BE2C (cell line): ENCODE data around the gene PFKFB3.
"Not testable (repeated sequence)": the region's sequence is repeated elsewhere in the genome, so short reads cannot be mapped to it uniquely, and the experiment has no call there.

ENCODE experiments used
- DNase-seq: peaks from one replicate; pipeline ENCODE4 v3.0.0-alpha.2; 2020
- H3K27me3 ChIP-seq: fragments of 250-450 bp; sonication (Bioruptor Pico); 2 replicates; pipeline ENCODE4 v1.5.1; 2020; ENCODE audit warnings: mild to moderate bottlenecking
- H3K36me3 ChIP-seq: fragments of 250-450 bp; sonication (Bioruptor Pico); 2 replicates; pipeline ENCODE4 v1.5.1; 2020; ENCODE audit warnings: mild to moderate bottlenecking
- H3K4me1 ChIP-seq: fragments of 250-450 bp; sonication (Bioruptor Pico); 2 replicates; pipeline ENCODE4 v1.5.1; 2020
- H3K4me3 ChIP-seq: 2 replicates; pipeline ENCODE4 v1.5.1; 2011; ENCODE audit warnings: low read depth, low read length
- H3K9me3 ChIP-seq: fragments of 250-450 bp; sonication (Bioruptor Pico); 2 replicates; pipeline ENCODE4 v1.5.1; 2020
- TF ChIP-seq, protein P1 (sequence below): IDR thresholded peaks from 2 replicates; pipeline ENCODE4 v1.5.1; 2012; ENCODE audit warnings: mild to moderate bottlenecking, low read depth, low read length

Gene PFKFB3

DNA sequence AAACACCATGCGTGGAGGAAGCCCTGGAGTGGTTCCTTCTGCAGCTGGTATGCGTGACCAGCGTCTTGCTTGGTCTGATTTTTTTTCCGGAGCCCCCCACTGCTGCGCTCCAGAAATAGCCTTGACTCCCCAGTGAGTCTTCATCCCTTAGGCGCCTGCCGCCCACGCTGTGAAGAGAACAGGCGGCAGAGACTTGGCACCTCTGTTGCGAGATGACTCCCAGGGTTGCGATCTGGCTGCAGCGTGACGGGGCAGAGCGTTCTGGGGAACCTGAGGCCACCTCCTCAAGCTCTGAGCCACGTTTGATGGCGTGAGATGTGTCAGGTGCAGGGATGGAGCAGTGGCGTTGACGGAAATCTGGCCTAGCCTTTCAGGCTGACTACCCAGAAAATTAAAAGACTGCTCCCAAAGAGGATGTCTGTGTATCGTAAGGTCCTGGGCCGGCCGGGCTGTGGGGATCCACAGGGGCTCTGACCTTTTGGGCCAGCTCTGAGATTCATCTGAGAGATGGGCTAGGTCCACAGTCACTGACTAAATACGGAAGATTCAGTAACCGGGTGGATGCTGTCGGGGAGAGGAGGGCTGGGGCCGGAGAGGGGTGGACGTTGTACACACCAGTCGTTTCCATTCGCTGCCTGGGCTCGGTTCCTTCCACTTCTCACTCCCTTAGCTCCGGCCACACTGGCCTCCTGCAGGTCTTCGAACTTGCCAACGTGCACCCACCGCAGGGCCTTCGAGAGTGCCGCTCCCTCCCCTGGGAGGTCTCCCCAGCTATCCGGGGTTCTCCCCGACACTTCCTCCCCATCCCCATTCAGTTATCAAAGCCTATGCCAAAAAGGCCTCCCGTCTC, 33.8 kb downstream of the PFKFB3 start:
- no peaks in the 10 kb centered on the region for H3K9me3 ChIP-seq
- TF ChIP-seq, protein P1, sequence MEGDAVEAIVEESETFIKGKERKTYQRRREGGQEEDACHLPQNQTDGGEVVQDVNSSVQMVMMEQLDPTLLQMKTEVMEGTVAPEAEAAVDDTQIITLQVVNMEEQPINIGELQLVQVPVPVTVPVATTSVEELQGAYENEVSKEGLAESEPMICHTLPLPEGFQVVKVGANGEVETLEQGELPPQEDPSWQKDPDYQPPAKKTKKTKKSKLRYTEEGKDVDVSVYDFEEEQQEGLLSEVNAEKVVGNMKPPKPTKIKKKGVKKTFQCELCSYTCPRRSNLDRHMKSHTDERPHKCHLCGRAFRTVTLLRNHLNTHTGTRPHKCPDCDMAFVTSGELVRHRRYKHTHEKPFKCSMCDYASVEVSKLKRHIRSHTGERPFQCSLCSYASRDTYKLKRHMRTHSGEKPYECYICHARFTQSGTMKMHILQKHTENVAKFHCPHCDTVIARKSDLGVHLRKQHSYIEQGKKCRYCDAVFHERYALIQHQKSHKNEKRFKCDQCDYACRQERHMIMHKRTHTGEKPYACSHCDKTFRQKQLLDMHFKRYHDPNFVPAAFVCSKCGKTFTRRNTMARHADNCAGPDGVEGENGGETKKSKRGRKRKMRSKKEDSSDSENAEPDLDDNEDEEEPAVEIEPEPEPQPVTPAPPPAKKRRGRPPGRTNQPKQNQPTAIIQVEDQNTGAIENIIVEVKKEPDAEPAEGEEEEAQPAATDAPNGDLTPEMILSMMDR: no peak
- H3K4me3 ChIP-seq: no peak overlapping the region
- no peaks in the 10 kb centered on the region for H3K4me1 ChIP-seq
- DNase-seq: no peak
- H3K27me3 ChIP-seq: no peaks in the 10 kb centered on the region
- no peaks in the 10 kb centered on the region for H3K36me3 ChIP-seq

DNA sequence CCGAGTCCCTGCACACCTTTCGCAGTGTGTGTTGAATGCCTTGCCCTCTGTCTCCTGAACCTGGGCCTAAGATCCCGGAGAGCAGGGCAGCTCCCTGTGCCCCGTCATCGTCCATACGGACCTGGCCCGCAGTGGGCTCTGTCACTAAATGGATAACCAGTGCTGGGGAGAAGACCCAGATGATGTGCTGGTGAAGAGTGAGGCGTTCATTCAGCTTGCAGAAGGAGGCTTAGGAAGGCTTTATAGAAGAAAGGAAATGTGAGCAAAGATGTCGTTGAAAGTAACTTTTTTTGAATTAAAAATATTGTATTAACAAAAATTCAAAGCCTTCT, 34.4 kb downstream of the PFKFB3 start:
- TF ChIP-seq, protein P1: no peak
- no peaks in the 10 kb centered on the region for H3K4me1 ChIP-seq
- no peaks in the 10 kb centered on the region for H3K27me3 ChIP-seq
- H3K4me3 ChIP-seq: no peak overlapping the region
- no peak for DNase-seq
- no peaks in the 10 kb centered on the region for H3K36me3 ChIP-seq
- H3K9me3 ChIP-seq: no peaks in the 10 kb centered on the region

DNA sequence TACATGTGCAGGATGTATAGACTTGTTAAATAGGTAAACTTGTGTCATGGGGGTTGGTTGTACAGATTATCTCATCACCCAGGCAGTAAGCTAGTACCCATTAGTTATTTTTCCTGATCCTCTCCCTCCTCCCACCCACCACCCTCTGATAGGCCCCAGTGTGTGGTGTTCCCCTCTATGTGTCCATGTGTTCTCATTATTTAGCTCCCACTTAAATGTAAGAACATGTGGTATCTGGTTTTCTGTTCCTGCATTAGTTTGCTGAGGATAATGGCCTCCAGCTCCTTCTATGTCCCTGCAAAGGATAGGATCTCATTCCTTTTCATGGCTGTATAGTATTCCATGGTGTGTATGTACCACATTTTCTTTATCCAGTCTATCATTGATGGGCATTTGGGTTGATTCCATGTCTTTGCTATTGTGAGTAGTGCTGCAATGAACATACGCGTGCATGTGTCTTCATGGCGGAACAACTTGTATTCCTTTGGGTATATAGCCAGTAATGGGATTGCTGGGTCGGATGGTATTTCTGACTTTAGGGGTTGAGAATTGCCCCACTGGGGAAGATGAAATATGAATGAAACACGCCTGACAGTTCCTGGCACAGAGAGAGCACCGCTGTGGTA, 36.0 kb downstream of the PFKFB3 start:
- not testable (repeated sequence) for H3K4me1 ChIP-seq, H3K36me3 ChIP-seq, H3K27me3 ChIP-seq, H3K9me3 ChIP-seq, DNase-seq, H3K4me3 ChIP-seq

DNA sequence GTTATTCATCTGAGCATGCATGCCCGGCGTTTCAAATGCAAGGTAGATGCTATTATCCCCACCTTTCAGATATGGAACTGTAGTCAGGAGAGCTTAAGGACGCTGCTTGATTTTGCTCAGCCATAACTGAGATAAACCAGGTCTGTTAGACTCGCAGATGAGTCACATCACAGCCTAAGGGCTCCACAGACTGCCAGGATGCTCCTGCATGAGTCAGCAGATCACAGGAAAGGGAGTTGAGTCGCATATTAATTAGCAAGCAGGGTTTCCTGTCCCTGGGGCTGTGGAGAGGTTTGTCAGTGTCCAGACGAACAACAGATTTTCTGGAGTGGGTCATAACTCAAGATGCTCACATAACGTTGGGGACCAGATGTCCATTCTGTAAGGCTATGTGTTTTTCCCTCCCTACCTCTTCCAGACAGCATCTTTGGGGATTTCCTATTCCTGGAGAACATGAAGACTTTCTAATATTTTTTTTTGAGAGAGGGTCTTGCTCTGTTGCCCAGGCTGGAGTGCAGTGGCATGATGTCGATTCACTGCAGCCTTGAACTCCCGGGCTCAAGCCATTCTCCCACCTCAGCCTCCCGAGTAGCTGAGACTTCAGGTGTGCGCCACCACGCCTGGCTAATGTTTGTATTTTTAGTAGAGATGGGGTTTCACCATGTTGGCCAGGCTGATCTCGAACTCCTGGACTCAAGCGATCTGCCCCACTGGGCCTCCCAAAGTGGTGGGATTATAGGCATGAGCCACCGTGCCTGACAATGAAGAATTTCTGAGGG, 36.7 kb downstream of the PFKFB3 start:
- no peaks in the 10 kb centered on the region for H3K36me3 ChIP-seq
- peak; percentile 86 for DNase-seq
- H3K9me3 ChIP-seq: no peaks in the 10 kb centered on the region

DNA sequence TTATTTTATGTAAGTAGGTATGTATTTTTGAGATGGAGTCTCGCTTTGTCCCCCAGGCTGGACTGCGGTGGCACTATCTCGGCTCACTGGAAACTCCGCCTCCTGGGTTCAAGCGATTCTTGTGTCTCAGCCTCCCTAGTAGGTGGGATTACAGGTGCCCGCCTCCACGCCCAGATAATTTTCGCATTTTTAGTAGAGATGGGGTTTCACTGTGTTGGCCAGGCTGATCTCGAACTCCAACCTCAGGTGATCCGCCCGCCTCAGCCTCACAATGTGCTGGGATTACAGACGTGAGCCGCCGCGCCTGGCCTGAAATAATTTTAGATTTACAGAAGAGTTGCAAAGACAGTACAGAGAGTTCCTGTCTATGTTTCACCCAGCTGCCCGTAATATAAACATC, 37.5 kb downstream of the PFKFB3 start:
- no peak for DNase-seq
- Histone ChIP-seq H3K27me3 (no peaks in the 10 kb centered on the region), H3K4me3 (no peak overlapping the region), H3K9me3 (no peaks in the 10 kb centered on the region), H3K4me1 (no peaks in the 10 kb centered on the region), H3K36me3 (no peaks in the 10 kb centered on the region)
- TF ChIP-seq, protein P1: no peak

More for the DNA sequence above, 36.7 kb downstream of the PFKFB3 start:
- TF ChIP-seq, protein P1: no peak
- no peak overlapping the region for H3K4me3 ChIP-seq
- no peaks in the 10 kb centered on the region for H3K27me3 ChIP-seq
- no peaks in the 10 kb centered on the region for H3K4me1 ChIP-seq

DNA sequence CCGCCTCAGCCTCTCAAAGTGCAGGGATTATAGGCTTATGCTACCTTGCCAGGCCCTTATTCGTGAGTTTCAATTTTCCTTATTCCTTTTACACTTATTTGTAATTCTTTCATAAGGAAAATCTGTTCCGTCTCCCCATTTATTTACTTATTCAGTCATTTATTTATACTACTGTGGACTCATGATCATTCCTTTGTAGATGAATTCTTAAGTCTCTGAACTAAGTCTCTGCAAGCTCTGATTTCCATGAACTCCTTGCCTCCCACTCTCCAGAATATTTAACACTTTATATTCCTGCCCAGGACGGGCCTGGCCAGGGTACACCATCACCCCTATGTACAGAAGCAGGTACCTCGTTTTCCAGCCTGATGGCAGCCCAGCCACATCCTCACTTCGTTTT, 39.4 kb downstream of the PFKFB3 start:
- Histone ChIP-seq H3K27me3 (no peaks in the 10 kb centered on the region), H3K9me3 (no peaks in the 10 kb centered on the region)
- no peak for DNase-seq

More for the DNA sequence above, 39.4 kb downstream of the PFKFB3 start:
- Histone ChIP-seq H3K4me1 (no peaks in the 10 kb centered on the region), H3K4me3 (no peak overlapping the region), H3K36me3 (no peaks in the 10 kb centered on the region)
- TF ChIP-seq, protein P1: no peak
